ENCODE results near the gene SPON2.
"Not testable (repeated sequence)": the region's sequence is repeated elsewhere in the genome, so short reads cannot be mapped to it uniquely, and the experiment has no call there.

Gene SPON2

GRCh38 chr4:1137063-1137776, 35.2 kb downstream of the SPON2 start:
- Histone ChIP-seq H3K27me3 (ENCODE audit: control insufficient read depth in 1 of 2, insufficient read depth in 2 of 2, low read length in 2 of 2) (no peaks in the 10 kb centered on the region), H3K9ac (ENCODE audit: low read length in 2 of 2) (no peak overlapping the region), H3K27ac (ENCODE audit: low read length) (no peak overlapping the region), H3K4me3 (ENCODE audit: low read length in 2 of 2) (no peak overlapping the region), H3K9me3 (ENCODE audit: control insufficient read depth in 2 of 2, low read length in 2 of 2) (no peaks in the 10 kb centered on the region), H3K4me1 (ENCODE audit: control insufficient read depth, insufficient read depth, low read length) (no peaks in the 10 kb centered on the region), H3K36me3 (ENCODE audit: control insufficient read depth in 2 of 2, insufficient read depth in 2 of 2, low read length in 2 of 2) (no peaks in the 10 kb centered on the region)

GRCh38 chr4:1136048-1136447, 36.3 kb downstream of the SPON2 start:
- Histone ChIP-seq H3K27me3 (ENCODE audit: control insufficient read depth in 1 of 2, insufficient read depth in 2 of 2, low read length in 2 of 2) (no peaks in the 10 kb centered on the region), H3K27ac (ENCODE audit: low read length) (no peak overlapping the region), H3K36me3 (ENCODE audit: control insufficient read depth in 2 of 2, insufficient read depth in 2 of 2, low read length in 2 of 2) (no peaks in the 10 kb centered on the region), H3K9me3 (ENCODE audit: control insufficient read depth in 2 of 2, low read length in 2 of 2) (no peaks in the 10 kb centered on the region), H3K4me3 (ENCODE audit: low read length in 2 of 2) (no peak overlapping the region), H3K9ac (ENCODE audit: low read length in 2 of 2) (no peak overlapping the region), H3K4me1 (ENCODE audit: control insufficient read depth, insufficient read depth, low read length) (no peaks in the 10 kb centered on the region)

- H3K27me3 ChIP-seq (ENCODE audit: control insufficient read depth in 1 of 2, insufficient read depth in 2 of 2, low read length in 2 of 2): no peaks in the 10 kb centered on the region
- no peaks in the 10 kb centered on the region for H3K9me3 ChIP-seq (ENCODE audit: control insufficient read depth in 2 of 2, low read length in 2 of 2)
- H3K4me1 ChIP-seq (ENCODE audit: control insufficient read depth, insufficient read depth, low read length): no peaks in the 10 kb centered on the region
- H3K9ac ChIP-seq (ENCODE audit: low read length in 2 of 2): no peak overlapping the region
- no peak overlapping the region for H3K4me3 ChIP-seq (ENCODE audit: low read length in 2 of 2)
- H3K27ac ChIP-seq (ENCODE audit: low read length): no peak overlapping the region
- no peaks in the 10 kb centered on the region for H3K36me3 ChIP-seq (ENCODE audit: control insufficient read depth in 2 of 2, insufficient read depth in 2 of 2, low read length in 2 of 2)
Observed at GRCh38 chr4:1133033-1133432, 39.4 kb downstream of the SPON2 start.

- Histone ChIP-seq H3K27ac (ENCODE audit: low read length) (no peak overlapping the region), H3K4me3 (ENCODE audit: low read length in 2 of 2) (no peak overlapping the region), H3K9me3 (ENCODE audit: control insufficient read depth in 2 of 2, low read length in 2 of 2) (no peaks in the 10 kb centered on the region), H3K4me1 (ENCODE audit: control insufficient read depth, insufficient read depth, low read length) (no peaks in the 10 kb centered on the region), H3K9ac (ENCODE audit: low read length in 2 of 2) (peak overlapping the region in 1 of 2 donors; percentile 55), H3K27me3 (ENCODE audit: control insufficient read depth in 1 of 2, insufficient read depth in 2 of 2, low read length in 2 of 2) (peaks cover 0 to 2% of the 10 kb centered on the region in 2 donors), H3K36me3 (ENCODE audit: control insufficient read depth in 2 of 2, insufficient read depth in 2 of 2, low read length in 2 of 2) (no peaks in the 10 kb centered on the region)
Observed at GRCh38 chr4:1130316-1131186, 41.8 kb downstream of the SPON2 start.

GRCh38 chr4:1126506-1126905, 45.9 kb downstream of the SPON2 start:
- Histone ChIP-seq H3K27ac (ENCODE audit: low read length) (no peak overlapping the region), H3K4me1 (ENCODE audit: control insufficient read depth, insufficient read depth, low read length) (no peaks in the 10 kb centered on the region), H3K4me3 (ENCODE audit: low read length in 2 of 2) (no peak overlapping the region), H3K9ac (ENCODE audit: low read length in 2 of 2) (no peak overlapping the region), H3K9me3 (ENCODE audit: control insufficient read depth in 2 of 2, low read length in 2 of 2) (no peaks in the 10 kb centered on the region), H3K36me3 (ENCODE audit: control insufficient read depth in 2 of 2, insufficient read depth in 2 of 2, low read length in 2 of 2) (no peaks in the 10 kb centered on the region), H3K27me3 (ENCODE audit: control insufficient read depth in 1 of 2, insufficient read depth in 2 of 2, low read length in 2 of 2) (peaks cover 0 to 2% of the 10 kb centered on the region in 2 donors)

- not testable (repeated sequence) for H3K4me1 ChIP-seq (ENCODE audit: control insufficient read depth, insufficient read depth, low read length); H3K27me3 ChIP-seq (ENCODE audit: control insufficient read depth in 1 of 2, insufficient read depth in 2 of 2, low read length in 2 of 2); H3K36me3 ChIP-seq (ENCODE audit: control insufficient read depth in 2 of 2, insufficient read depth in 2 of 2, low read length in 2 of 2); H3K4me3 ChIP-seq (ENCODE audit: low read length in 2 of 2); H3K9me3 ChIP-seq (ENCODE audit: control insufficient read depth in 2 of 2, low read length in 2 of 2); H3K27ac ChIP-seq (ENCODE audit: low read length); H3K9ac ChIP-seq (ENCODE audit: low read length in 2 of 2)
Observed at GRCh38 chr4:1125466-1125865, 46.9 kb downstream of the SPON2 start.

- H3K27me3 ChIP-seq (ENCODE audit: control insufficient read depth in 1 of 2, insufficient read depth in 2 of 2, low read length in 2 of 2): peaks cover 0 to 2% of the 10 kb centered on the region in 2 donors
- H3K36me3 ChIP-seq (ENCODE audit: control insufficient read depth in 2 of 2, insufficient read depth in 2 of 2, low read length in 2 of 2): no peaks in the 10 kb centered on the region
- no peaks in the 10 kb centered on the region for H3K4me1 ChIP-seq (ENCODE audit: control insufficient read depth, insufficient read depth, low read length)
- no peak overlapping the region for H3K27ac ChIP-seq (ENCODE audit: low read length)
- H3K9ac ChIP-seq (ENCODE audit: low read length in 2 of 2): no peak overlapping the region
- H3K9me3 ChIP-seq (ENCODE audit: control insufficient read depth in 2 of 2, low read length in 2 of 2): no peaks in the 10 kb centered on the region
- H3K4me3 ChIP-seq (ENCODE audit: low read length in 2 of 2): no peak overlapping the region
Observed at GRCh38 chr4:1124818-1125217, 47.6 kb downstream of the SPON2 start.

- Histone ChIP-seq H3K4me1 (ENCODE audit: control insufficient read depth, insufficient read depth, low read length) (no peaks in the 10 kb centered on the region), H3K27me3 (ENCODE audit: control insufficient read depth in 1 of 2, insufficient read depth in 2 of 2, low read length in 2 of 2) (peaks cover 0 to 2% of the 10 kb centered on the region in 2 donors), H3K9ac (ENCODE audit: low read length in 2 of 2) (no peak overlapping the region), H3K27ac (ENCODE audit: low read length) (no peak overlapping the region), H3K4me3 (ENCODE audit: low read length in 2 of 2) (no peak overlapping the region), H3K9me3 (ENCODE audit: control insufficient read depth in 2 of 2, low read length in 2 of 2) (no peaks in the 10 kb centered on the region), H3K36me3 (ENCODE audit: control insufficient read depth in 2 of 2, insufficient read depth in 2 of 2, low read length in 2 of 2) (no peaks in the 10 kb centered on the region)
Observed at GRCh38 chr4:1122505-1122904, 49.9 kb downstream of the SPON2 start.

Data from stomach smooth muscle (tissue), 2 donors.